Fibroblast of the aortic adventitia (primary cell): Measurements from ENCODE around the gene CPSF2. TPM values are rescaled to one million over a fixed set of nuclear protein-coding genes. Genes with fewer than 3 reads are reported as not detected.
"Not testable (repeated sequence)": the region's sequence is repeated elsewhere in the genome, so short reads cannot be mapped to it uniquely, and the experiment has no call there.

Source experiments
- DNase-seq: peaks from one replicate; pipeline ENCODE4 v3.0.0-alpha.2; 2010; ENCODE audit warnings: low read depth
- H3K4me3 ChIP-seq: 2 replicates; pipeline ENCODE4 v1.5.1; 2011; ENCODE audit warnings: low read depth, mild to moderate bottlenecking, control low read depth, low read length, moderate library complexity
- total RNA-seq: library from RNA; depleted of rRNA; stranded (reverse); fragments of >200 nt; gene quantifications from 2 replicates; pipeline ENCODE4 v1.2.3, GENCODE V29; 2012; ENCODE audit warnings: low replicate concordance
- TF ChIP-seq, protein P1 (sequence below): IDR thresholded peaks from 2 replicates; pipeline ENCODE4 v1.5.1; 2011; ENCODE audit warnings: mild to moderate bottlenecking, low read length, control low read depth, inconsistent platforms; ENCODE audit not compliant: insufficient read depth

The CPSF2 gene
- total RNA-seq, 1 donor: 58.1 TPM

DNA sequence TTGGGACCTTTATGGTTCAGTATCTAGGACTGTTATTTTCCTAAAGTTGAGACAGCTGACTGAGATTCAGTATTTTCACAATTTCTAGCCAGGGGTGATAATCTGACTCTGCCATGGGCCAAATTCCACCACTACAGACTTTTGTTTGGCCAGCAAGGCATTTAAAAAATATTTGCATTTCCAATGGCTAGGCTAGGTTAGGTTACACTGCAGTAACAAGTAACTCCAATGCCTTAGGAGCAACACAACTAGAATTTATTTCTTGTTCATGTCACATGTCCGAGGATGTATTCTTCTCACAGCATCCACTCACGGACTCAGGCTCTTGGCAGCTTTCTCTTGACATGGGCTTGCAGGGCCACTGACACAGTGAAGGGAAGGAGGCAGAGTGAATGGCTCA is 83.0 kb downstream of the CPSF2 start:
- no peak overlapping the region for H3K4me3 ChIP-seq
- TF ChIP-seq, protein P1, sequence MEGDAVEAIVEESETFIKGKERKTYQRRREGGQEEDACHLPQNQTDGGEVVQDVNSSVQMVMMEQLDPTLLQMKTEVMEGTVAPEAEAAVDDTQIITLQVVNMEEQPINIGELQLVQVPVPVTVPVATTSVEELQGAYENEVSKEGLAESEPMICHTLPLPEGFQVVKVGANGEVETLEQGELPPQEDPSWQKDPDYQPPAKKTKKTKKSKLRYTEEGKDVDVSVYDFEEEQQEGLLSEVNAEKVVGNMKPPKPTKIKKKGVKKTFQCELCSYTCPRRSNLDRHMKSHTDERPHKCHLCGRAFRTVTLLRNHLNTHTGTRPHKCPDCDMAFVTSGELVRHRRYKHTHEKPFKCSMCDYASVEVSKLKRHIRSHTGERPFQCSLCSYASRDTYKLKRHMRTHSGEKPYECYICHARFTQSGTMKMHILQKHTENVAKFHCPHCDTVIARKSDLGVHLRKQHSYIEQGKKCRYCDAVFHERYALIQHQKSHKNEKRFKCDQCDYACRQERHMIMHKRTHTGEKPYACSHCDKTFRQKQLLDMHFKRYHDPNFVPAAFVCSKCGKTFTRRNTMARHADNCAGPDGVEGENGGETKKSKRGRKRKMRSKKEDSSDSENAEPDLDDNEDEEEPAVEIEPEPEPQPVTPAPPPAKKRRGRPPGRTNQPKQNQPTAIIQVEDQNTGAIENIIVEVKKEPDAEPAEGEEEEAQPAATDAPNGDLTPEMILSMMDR: no peak
- no peak for DNase-seq

DNA sequence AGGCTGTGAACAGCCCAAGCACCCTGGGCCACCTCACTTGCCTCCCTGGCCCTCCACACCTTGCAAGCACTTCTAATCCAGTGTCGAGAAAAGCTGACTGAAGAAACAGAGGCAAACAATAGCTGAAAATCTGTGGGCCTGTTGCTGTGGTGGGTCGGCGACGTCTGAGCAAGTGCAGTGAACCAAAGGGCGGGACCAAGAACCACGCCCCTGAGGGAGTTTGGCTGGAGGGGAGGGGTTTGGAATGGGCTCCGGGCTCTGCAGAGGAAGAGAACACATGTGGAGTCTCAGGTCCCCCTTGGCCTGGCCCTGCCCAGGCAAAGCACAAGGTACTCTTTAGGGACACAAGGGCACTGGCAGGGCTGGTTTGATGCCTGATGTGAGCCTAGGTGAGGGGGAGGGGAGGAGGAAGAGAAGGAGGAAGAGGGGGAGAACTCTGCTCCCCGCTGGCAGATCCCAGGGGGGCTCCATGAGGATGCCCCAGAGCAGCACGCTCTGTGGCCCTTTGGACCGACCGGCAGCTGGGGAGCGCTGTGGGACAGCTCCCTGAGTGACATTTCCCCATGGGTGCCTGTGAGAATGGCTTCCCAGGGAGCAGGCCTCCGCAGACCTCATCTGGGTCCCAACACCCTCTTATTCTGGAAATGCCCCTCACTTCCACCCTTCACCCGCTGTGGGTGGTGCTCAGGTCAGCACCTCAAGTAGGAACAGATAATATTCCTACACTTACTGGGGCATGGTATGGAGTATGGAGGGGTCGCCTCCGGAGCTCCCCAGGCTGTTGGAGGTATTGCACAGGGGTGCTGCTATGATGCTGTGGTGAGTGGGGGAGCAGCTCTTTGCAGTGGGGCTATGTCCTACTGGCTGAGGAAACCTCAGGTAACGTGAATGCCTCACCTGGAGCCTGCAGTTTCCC is 85.5 kb downstream of the CPSF2 start:
- TF ChIP-seq, protein P1: no peak
- H3K4me3 ChIP-seq: no peak overlapping the region
- no peak for DNase-seq

DNA sequence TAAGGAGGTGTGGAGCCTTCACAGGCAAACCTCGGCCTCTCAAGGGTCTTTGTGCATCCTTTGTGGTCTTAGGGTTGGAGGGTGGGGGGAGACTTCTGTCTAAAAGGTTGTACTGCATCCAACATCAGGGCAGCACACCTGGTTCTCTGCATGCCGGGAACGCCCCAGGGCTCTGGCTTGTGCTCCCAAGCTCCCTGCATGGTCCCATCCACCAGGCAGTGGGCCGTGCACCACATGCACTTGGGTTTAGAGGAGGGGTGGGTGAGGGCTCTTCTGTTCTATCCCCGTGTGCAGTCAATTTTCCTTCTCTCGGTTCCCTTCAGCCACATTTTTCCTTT is 86.1 kb downstream of the CPSF2 start:
- H3K4me3 ChIP-seq: no peak overlapping the region
- TF ChIP-seq, protein P1: no peak
- DNase-seq: no peak

DNA sequence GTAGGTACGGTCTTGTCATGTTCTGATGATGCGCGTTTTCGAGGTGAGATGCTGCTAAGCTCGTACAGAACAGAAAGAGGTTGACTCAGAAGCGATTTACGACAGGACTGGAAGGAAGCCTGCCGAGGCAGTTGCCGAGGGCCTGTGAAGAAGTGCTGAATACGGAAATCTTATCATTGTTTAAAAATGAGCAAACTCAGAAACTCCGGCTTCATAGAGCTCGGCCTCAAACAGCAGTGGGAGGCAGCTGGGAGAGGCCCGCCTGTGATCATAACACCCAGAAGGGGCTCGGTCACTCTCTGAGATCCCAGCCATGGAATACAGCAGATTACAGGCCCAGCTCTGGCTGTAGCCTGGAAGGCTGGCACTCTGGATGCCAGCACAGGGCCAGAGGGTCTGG is 87.4 kb downstream of the CPSF2 start:
- TF ChIP-seq, protein P1: no peak
- no peak for DNase-seq
- no peak overlapping the region for H3K4me3 ChIP-seq

DNA sequence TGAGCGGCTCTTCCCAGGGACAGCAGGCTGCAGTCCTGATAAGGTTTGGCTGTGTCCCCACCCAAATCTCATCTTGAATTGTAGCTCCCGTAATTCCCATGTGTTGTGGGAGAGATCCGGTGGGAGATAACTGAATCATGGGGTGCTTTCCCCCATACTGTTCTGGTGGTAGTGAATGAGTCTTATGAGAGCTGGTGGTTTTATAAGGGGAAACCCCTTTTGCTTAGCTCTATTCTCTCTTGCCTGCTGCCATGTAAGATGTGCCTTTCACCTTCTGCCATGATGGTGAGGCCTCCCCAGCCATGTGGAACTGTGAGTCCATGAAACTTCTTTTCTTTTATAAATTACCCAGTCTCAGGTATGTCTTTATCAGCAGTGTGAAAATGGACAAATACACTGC is 91.4 kb downstream of the CPSF2 start:
- H3K4me3 ChIP-seq, DNase-seq: not testable (repeated sequence)

DNA sequence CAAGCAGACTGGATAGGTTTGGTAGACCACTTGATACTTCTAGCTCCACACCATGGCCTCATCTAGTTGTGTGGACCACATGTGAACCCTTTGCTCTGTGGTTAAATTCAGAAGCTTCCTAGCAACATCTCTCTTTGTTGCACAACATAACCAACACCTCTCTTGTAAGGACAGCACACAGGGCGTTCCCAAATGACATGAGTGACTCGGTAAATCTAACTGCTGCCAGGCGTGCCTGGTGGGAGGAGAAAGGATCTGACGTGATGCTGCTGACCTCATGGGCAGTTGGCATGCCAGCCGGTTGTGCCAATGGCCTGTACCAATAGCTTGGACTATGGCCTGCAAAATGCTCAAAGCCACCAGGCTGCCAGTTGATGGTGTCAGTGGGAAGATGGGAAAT is 93.8 kb downstream of the CPSF2 start:
- no peak overlapping the region for H3K4me3 ChIP-seq
- TF ChIP-seq, protein P1: no peak
- no peak for DNase-seq

DNA sequence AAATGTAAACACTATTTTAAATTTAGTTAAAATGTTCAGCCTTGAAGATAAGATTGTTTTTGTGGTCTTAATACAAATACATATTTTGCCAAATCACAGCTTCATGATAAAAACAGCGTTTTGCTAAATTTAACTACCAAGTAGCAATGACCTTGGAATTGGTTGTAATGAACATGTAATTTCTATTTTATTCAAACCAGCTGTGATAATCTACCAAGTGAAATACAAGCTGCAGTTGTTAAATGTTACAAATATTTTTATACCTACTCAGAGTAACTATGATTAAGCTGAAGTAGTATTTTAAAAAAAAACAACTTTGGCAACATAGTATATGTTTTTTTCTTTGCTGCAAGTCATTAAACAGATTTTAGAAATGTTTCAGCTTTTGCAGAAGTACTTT is 96.2 kb downstream of the CPSF2 start:
- peak; percentile 35 for DNase-seq
- H3K4me3 ChIP-seq: no peak overlapping the region
- TF ChIP-seq, protein P1: no peak

Other genes starting within 250 kb of the CPSF2 start
- gene FBLN5, start 174.3 kb upstream of the CPSF2 start, total RNA-seq: 56.8 and 137 TPM in 2 replicates
- 37.0 and 53.3 TPM in 2 replicates for gene TRIP11, start 81.9 kb upstream of the CPSF2 start, total RNA-seq
- gene ATXN3, start 15.4 kb upstream of the CPSF2 start, total RNA-seq: 30.2 and 53.1 TPM in 2 replicates
- 286 and 765 TPM in 2 replicates for gene NDUFB1, start 263 bp upstream of the CPSF2 start, total RNA-seq
- gene SLC24A4, start 201.2 kb downstream of the CPSF2 start, total RNA-seq: 0.08 TPM in 1 of 2 replicates, not detected in the other